KOPT-K1 (cell line): ENCODE data around the gene DYRK1A.

Experiments used
- H3K27ac ChIP-seq: fragments of 200-600 bp; sonication (generic); 2 replicates; pipeline ENCODE4 v1.5.1; 2016; ENCODE audit warnings: antibody characterized with exemption, mild to moderate bottlenecking, low read depth, low read length; ENCODE audit not compliant: poor library complexity, severe bottlenecking
- H3K36me3 ChIP-seq: fragments of 200-600 bp; sonication (generic); 2 replicates; pipeline ENCODE4 v1.5.1; 2017; ENCODE audit warnings: antibody characterized with exemption, mild to moderate bottlenecking, low read length, moderate library complexity; ENCODE audit not compliant: insufficient read depth
- H3K9me3 ChIP-seq: fragments of 200-600 bp; sonication (generic); 2 replicates; pipeline ENCODE4 v1.5.1; 2017; ENCODE audit warnings: antibody characterized with exemption, low read length, mild to moderate bottlenecking; ENCODE audit not compliant: insufficient read depth, poor library complexity, severe bottlenecking

Gene DYRK1A

GRCh38 chr21:37414292-37415253, 48.0 kb downstream of the DYRK1A start:
- H3K36me3 ChIP-seq = peaks cover 11% of the 10 kb centered on the region; the same call in 1 of the 2 replicates
- peak overlapping the region; percentile 5 for H3K27ac ChIP-seq
- H3K9me3 ChIP-seq = no peaks in the 10 kb centered on the region

GRCh38 chr21:37415939-37416338, 49.4 kb downstream of the DYRK1A start:
- Histone ChIP-seq H3K27ac (no peak overlapping the region), H3K9me3 (no peaks in the 10 kb centered on the region), H3K36me3 (peaks cover 13% of the 10 kb centered on the region)

- Histone ChIP-seq H3K36me3 (peaks cover 21% of the 10 kb centered on the region), H3K27ac (no peak overlapping the region)
Observed at GRCh38 chr21:37416914-37417313, 50.3 kb downstream of the DYRK1A start.

GRCh38 chr21:37419228-37419906, 52.8 kb downstream of the DYRK1A start:
- Histone ChIP-seq H3K9me3 (no peaks in the 10 kb centered on the region), H3K36me3 (peaks cover 38% of the 10 kb centered on the region), H3K27ac (no peak overlapping the region)

More at GRCh38 chr21:37416914-37417313, 50.3 kb downstream of the DYRK1A start:
- H3K9me3 ChIP-seq = no peaks in the 10 kb centered on the region

GRCh38 chr21:37421306-37421705, 54.7 kb downstream of the DYRK1A start:
- H3K9me3 ChIP-seq = no peaks in the 10 kb centered on the region
- no peak overlapping the region for H3K27ac ChIP-seq
- peaks cover 54% of the 10 kb centered on the region for H3K36me3 ChIP-seq

GRCh38 chr21:37422382-37422781, 55.8 kb downstream of the DYRK1A start:
- H3K27ac ChIP-seq = no peak overlapping the region
- peaks cover 60% of the 10 kb centered on the region for H3K36me3 ChIP-seq
- H3K9me3 ChIP-seq = no peaks in the 10 kb centered on the region

GRCh38 chr21:37423103-37423502, 56.5 kb downstream of the DYRK1A start:
- no peak overlapping the region for H3K27ac ChIP-seq
- peaks cover 63% of the 10 kb centered on the region for H3K36me3 ChIP-seq
- no peaks in the 10 kb centered on the region for H3K9me3 ChIP-seq

- H3K36me3 ChIP-seq = peaks cover 70% of the 10 kb centered on the region
Observed at GRCh38 chr21:37424396-37424795, 57.8 kb downstream of the DYRK1A start.

GRCh38 chr21:37425001-37425400, 58.4 kb downstream of the DYRK1A start:
- Histone ChIP-seq H3K36me3 (peaks cover 69% of the 10 kb centered on the region), H3K27ac (no peak overlapping the region), H3K9me3 (no peaks in the 10 kb centered on the region)

More at GRCh38 chr21:37424396-37424795, 57.8 kb downstream of the DYRK1A start:
- Histone ChIP-seq H3K9me3 (no peaks in the 10 kb centered on the region), H3K27ac (no peak overlapping the region)

- no peak overlapping the region for H3K27ac ChIP-seq
- H3K9me3 ChIP-seq = no peaks in the 10 kb centered on the region
- H3K36me3 ChIP-seq = peaks cover 62% of the 10 kb centered on the region
Observed at GRCh38 chr21:37425684-37426083, 59.1 kb downstream of the DYRK1A start.

- Histone ChIP-seq H3K9me3 (no peaks in the 10 kb centered on the region), H3K36me3 (peaks cover 49% of the 10 kb centered on the region), H3K27ac (no peak overlapping the region)
Observed at GRCh38 chr21:37427221-37427620, 60.6 kb downstream of the DYRK1A start.

- Histone ChIP-seq H3K9me3 (no peaks in the 10 kb centered on the region), H3K36me3 (peaks cover 35% of the 10 kb centered on the region), H3K27ac (peak overlapping the region; percentile 68)
Observed at GRCh38 chr21:37429356-37429755, 62.8 kb downstream of the DYRK1A start.

- Histone ChIP-seq H3K27ac (peak overlapping the region; percentile 68), H3K36me3 (peaks cover 26% of the 10 kb centered on the region), H3K9me3 (no peaks in the 10 kb centered on the region)
Observed at GRCh38 chr21:37430184-37430821, 63.7 kb downstream of the DYRK1A start.

- no peaks in the 10 kb centered on the region for H3K9me3 ChIP-seq
- H3K27ac ChIP-seq = peak overlapping the region; percentile 68
- peaks cover 16% of the 10 kb centered on the region for H3K36me3 ChIP-seq
Observed at GRCh38 chr21:37431243-37431642, 64.7 kb downstream of the DYRK1A start.
